ENCODE measurements around the gene AMZ1.

AMZ1 gene

DNA sequence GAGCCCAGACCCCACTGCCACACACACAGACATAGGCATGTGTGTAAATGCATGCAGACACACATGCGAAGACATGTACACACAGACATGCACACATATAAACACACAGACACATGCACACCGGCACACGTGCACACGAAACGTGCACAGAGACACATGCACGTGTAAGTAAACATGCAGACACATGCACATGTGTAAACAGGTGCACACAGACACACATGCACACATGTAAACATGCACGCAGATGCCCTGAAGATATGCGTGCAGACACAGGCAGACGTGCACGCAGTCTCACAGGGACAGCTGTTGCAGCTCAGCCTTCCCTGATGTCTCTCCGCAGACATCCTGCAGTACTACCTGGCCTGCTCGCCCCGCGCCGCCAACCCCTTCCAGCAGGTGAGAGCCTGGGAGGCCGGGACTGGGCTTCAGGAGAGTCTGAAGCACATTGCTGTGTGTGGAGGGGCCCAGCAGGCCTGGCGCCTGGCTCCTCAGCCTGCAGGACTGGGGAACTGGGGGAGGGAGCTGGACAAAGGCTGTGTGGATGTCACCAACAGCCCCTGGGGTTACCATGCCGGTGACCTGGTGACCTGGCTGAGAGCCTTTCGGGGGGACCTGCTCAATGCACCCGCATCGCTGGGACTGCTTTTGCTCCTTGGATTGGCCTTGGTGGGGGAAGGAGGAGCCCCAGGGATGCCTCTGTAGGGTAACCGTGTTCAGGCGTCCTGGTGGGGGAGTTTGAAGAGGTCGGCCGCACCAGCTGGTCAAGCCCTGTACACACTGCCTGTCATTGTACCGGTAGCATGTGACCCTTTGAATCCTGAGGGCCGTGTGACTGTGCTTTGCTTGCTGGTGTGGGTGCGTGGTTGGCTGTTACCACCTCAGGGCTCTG lies 35.9 kb upstream of the AMZ1 start:
- no peak for DNase-seq

DNA sequence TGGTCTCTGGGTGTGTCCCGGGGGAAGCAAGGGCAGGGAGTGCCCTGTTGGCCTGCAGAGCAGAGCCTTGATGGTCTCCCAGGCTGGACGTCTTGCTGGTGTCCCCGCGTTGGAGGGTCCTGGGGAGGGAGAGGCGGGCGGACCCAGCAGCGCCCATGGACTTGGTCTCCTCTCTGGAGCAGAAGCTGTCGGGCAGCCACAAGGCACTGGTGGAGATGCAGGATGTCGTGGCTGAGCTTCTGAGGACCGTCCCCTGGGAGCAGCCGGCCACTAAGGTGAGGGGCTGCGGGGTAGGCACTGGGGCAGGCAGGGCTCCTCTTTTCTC lies 35.3 kb upstream of the AMZ1 start:
- no peak for DNase-seq

DNA sequence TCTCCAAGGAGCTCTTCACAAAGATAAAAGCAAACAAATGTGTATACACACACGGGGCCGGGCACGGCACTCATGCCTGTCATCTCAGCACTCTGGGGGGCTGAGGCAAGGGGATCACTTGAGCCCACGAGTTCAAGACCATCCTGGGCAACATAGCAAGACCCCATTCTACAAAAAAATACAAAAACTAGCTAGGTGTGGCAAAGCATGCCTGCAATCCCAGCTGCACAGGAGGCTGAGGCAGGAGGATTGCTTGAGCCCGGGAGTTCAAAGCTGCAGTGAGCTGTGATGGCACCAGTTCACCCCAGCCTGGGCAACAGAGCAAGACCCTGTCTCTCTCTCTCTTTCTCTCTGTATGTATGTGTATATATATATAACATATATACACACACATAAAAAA lies 33.9 kb upstream of the AMZ1 start:
- no peak for DNase-seq

DNA sequence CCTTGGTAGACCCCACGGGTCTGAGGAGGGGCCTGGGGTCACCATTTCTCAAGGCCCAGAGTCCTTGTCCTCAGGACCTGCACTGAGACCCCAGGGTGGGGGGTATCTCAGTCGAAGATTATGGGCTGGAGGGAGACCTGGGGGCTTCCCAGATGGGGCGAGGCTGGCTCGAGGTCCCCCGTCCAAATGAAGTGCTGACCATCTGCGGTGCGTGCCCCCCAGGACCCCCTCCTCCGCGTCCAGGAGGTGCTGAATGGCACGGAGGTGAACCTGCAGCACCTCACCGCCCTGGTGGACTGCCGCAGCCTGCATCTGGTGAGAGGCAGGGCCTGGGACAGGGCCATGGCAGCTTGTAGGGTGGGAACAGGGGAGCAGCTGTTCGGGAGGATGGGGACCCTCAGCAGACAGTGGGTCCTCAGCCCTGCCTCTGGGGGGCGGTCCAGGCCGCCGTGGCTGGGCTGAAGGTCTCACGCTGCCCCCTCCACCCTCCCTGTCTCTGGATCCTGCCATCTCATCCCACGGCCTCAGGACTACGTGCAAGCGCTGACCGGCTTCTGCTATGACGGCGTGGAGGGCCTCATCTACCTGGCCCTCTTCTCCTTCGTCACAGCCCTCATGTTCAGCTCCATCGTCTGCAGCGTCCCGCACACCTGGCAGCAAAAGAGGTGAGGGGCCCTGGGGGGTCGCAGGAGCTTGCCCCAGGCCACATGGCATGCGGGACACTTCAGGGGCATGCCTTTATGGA lies 32.0 kb upstream of the AMZ1 start:
- DNase-seq = no peak

DNA sequence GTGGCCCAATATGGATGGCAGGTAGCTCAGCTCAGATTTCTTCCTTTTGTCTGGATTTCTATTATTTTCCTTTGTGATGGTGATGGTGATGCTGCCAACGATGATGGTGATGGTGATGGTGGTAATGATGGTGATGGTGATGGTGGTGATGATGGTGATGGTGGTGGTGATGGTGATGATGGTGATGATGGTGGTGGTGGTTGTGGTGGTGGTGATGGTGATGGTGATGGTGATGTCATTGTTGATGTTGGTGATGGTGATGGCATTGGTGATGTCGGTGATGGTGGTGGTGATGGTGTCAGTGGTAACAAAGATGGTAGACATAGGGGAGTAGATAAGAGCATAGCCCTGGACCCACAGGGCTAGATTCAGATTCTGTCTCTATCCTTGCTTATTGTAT lies 30.8 kb upstream of the AMZ1 start:
- DNase-seq = no peak

DNA sequence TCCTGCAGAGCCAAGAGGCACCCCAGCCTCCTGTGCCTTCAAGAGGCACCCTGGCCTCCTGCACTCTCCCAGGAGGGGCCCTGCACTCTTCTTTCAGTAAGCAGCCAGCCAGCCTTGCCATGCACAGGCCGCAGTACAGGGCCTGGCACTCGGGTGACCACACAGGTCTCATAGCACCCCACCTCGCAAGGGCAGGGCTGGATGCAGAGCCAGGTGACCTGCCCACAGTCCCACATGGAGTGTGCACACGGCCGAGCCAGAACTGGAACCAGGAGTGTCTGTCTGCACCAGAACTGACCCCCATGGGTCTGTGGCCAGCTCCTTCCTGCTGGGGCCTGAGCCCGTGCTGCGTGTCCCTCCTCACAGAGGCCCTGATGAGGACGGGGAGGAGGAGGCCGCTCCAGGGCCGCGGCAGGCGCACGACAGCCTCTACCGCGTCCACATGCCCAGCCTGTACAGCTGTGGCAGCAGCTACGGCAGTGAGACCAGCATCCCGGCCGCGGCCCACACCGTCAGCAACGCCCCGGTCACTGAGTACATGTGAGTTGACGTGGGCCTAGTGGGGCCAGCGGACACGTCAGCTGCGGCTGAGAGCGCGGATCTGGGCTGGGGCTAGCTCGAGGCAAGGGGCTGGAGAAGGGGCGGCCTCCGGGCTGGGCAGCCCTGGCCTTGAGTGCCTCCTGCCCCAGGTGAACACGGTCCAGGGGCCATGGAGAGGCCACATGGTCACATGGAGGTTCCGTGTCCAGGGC lies 29.9 kb upstream of the AMZ1 start:
- DNase-seq = no peak

DNA sequence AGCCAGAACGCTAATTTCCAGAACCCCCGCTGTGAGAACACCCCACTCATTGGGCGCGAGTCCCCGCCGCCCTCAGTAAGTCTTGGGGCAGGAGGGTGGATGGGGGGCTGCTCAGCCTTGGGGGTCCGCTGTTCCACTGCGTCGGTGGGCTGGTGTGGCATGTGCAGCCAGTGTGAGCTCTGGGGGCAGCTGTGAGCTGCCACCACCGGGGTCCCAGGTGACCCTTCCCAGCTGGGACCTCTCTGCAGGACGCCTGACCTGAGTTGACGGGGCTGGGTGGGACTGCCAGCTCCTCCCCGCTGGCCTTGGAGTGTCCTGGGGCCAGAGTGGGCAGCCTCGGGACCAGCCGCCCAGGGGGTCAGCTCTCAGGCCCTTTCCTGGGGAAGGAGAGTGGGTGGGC lies 29.1 kb upstream of the AMZ1 start:
- no peak for DNase-seq

DNA sequence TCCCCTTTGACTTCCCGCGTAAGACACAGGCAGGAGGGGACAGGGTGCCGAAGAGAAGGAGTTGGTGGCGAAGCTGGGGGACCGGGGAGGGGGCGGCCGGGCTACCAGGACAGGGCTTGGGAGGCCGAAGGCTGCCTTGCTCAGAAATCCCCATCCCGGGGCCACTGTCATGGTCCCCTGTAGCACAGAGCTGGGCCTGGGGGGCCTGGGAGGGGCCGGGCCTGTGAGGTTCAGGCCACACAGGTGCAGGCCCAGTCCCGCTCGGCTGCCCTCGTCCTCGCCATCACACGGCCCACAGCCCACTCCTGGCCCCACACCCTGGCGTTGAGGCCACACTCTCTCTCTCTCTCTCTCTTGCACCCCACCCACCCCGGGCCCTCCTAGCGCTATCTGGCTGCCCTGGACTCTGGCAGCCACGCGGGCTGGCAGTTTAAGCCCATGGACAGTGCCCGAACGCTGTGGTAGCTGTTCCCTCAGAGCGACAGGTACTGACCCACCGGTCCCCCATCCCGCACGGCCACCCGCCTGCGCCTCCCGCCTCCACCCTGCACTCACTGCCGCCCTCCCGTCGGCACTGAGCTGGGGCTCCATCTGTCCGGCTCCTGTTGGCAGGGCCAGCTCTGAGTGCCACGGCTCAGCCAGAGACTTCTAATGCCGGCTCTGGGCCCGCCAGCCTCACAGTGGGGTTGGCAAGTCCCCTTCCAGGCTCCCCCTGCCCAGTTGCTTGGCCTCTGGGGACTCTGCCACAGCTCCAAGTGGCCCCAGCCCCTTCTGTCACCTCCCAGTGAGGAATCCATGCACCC lies 28.2 kb upstream of the AMZ1 start:
- no peak for DNase-seq

DNA sequence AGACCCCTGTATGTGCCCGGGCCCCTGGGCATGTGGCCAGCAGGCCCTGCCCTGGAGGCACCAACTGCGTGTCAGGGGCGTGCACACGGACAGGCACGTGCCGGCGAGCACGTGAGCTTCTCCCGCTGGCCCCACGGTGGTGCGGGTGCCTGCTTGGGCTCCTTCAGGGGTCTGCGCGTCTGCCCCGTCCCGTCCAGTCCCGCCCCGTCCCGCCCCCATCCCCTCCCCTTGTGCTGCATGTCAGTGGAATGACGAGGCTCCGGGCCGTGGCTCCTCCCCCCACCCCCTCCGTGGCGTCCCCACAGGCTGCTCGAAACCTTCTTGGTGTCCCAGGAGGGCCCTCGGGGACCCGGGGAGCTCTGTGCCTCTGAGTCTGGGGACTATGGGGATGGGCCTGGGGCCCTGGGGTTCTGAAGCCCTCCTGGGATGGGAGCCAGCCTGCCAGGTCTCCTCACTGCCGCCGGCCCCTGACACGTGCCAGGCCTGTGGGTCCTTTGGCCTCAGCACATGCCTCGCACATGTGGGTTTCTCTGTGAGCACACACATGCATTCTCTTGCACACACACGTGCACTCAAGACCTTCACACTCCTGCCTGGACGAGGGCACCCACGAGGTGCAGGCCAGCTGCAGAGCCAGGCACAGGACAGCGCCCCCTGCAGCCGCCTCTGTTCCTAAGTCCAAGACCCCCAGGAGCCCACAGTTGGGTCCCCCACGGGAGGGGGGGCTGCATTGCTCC lies 27.5 kb upstream of the AMZ1 start:
- DNase-seq = no peak

DNA sequence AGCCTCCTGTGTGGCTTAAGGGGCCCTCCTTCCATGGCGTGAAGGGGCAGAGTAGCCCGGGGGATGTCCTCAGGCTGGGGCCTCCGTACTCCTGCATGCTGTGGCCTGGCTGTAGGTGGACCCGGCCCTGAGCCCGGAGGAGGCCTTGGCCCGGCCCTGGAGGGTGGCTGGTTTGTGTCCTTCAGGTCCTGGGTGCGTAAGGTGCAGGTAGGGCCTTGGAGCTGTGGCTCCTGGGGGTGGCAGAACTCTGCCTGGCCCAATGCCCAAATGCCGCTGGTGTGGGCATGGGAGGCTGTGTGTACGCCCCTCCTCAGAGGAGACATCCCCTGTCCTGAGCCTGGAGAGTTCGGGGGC lies 26.9 kb upstream of the AMZ1 start:
- DNase-seq = no peak

DNA sequence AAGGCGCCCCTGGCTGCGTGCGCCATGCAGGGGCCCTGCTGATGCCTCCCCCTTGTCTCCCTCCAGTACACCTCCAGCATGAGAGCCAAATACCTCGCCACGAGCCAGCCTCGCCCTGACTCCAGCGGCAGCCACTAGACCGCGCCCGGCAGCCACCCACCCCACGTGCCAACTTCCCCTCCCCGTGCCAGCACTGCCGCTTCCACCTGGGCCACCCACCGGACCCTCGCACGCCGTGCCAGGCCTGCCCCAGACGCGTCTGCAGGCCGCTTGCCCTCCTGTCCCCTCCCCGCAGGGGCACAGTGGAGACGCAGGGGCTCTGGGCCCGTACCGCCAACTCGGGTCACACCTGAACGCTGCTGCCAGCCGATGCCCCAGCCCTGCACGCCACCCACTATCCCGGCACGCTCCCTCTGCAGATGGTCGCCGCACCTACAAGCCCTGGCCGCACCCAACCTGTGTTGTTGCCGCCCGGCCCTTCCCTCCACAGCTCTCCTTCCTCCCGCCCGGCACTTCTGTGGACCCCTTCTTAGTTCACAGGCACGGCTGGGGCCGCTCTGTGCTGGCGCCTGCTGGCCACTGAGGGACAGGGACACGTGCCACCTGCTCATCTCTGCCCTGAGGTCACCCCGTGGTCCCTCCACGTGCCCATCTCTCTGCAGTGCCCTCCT lies 26.3 kb upstream of the AMZ1 start:
- no peak for DNase-seq

DNA sequence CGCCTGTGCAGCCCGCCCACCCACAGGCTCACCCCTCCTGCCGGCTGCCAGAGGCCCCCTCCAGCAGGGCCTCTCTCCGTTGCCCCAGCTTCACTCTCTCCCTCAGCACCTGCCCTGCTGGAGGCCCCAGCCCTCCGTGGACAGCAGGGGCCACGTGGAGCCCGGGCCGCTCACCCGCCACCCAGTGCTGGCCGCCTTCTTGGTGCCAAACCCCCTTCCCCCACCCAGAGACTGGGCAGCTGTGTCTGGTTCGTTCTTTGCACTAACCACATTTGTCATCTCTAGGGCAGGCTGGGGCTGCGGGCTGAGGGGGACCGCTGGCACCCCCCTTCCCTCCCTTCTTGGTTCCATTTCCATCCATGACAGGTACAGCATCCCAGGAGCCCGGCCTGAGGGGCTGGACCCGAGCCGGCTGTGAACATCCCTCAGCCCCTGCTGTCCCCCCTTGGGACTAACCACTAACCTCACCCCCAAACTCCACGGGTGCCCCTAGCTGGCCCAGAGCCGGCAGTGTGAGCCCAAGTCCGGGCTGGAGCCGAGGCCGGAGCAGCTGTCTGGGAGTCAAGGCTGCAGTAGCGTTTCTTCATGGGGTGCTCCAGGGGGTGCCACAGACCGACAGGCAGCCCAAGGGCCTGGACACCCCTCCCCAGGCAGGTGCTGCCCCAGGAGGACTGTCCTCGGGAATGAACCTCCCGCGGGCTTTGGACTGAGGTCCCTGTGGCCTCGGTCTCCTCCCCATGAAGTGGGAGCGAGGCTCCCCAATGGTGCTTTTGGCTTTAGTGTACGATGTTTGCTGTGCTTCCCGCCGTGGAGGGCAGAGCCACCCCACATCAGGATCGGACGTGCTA lies 25.5 kb upstream of the AMZ1 start:
- no peak for DNase-seq

DNA sequence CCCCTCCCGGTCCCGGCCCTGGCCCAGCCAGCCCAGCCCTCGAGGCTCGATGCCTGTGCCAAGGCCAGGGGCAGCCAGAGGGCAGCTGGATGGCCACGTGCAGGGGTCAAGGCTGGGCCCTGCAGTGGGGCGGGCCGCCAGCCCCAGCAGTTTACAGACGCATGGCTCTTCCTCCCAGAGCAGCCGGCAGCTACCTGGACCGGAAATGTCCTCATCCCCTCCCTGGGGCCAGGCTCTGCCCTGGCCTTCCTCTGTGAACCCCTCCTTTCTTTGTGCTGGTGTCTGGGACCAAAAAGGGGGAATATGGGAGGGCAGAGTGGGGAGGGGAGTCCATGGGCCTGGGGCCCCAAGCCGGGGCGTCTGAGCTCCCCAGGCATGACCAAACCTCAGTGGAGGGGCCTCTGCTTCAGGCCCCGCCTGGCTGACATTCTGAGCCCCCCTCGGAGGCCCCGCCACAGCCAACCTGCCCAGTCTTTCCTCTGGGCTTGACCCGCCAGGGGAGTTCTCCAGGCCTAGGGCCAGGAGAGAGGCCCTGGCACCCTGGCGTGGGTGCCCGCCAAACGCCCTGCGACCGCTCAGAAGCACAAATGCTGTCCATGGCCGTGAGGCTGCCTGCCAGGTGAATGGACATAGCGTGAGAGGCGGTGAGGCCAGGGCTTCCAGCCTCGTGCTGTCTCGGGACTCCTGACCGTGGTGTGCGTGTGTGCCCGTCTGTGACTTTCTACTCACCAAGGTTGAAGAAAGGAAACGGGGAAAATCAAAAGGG lies 24.7 kb upstream of the AMZ1 start:
- DNase-seq = no peak

DNA sequence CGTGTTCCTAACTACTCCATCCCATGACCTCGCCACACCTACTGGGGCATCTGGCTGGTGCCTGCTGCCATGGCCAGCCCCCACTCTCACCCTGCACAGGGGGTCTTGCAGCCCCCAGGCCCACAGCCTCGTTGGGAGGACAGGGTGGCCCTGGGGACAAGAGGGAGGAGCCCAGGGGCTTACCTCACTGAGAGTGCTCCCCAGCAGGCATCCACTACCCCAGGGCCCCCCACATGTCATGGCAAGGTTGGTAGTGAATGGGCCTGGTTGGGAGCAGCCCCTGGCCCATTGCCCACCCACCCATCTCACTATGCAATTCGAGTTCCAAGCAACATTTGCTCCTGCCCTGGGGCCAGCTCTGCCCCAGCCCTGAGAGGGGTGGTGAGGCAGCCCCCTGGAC lies 24.0 kb upstream of the AMZ1 start:
- no peak for DNase-seq

DNA sequence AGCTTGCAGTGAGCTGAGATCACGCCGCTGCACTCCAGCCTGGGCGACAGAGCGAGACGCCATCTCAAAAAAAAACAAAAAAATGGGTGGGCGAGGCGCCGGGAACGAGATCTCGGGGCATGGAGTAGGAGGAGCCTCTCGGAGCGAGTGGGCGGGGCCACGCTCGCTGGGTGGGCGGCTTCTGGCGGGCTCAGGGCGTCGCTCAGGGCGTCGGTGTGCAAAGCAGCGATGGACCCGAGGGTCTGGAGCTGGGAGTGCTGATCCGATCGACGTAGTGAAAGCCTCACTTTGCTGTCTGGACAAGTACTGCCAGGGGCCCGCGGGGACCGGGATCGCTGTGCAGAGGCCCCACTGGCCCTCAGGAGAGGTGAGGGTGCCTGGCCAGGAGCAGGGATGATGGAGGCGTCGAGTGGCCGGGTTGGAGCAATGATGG lies 22.6 kb upstream of the AMZ1 start:
- DNase-seq = no peak

DNA sequence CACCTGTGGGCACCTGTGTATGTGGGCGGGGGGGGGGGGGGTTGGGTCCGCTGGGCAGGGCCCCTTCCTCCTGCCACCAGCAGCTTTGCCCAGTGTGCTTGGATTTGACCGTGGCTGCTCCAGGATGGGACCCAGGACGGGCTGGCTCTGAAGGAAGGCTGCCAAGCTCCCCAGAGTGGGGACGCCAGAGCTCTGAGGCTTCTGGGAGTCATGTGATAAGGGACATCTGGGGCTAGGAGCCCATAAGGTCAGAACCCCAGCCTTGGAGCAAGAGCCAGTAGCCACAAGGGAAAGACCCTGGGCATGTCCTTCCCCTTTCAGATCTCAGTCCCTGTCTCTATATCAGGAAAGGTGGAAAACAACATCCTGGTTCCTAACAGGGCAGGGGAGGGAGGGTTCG lies 21.8 kb upstream of the AMZ1 start:
- DNase-seq = no peak

DNA sequence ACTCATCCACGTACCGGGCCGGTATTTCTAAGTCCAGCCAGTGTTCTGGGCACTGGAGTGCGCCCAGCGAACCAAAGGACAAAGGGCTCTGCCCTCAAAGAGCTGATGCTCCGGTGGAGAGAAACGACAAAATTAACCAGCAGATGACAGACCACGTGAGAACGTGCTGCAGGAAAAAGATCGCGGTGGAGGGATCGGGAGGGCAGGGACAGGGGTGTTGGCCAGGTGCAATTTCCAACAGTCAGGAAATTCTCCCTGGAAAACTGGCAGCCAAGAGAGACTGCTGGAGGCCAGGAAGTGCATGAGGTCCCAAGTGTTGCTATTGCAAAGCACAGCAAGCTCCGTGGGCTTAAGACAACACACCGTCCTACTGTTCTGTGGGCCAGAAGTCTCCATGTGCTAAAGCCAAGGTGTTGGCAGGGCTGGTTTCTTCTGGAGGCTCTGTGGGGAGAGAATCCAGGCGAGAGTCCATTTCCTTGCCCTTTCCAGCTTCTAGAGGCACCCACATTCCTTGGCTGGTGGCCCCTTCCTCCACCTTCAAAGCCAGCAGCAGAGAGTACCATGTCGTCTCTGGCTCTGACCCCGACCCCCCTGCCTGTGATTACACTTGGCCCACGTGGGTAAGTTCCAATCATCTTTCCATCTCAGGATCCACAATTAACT lies 21.3 kb upstream of the AMZ1 start:
- DNase-seq = no peak

DNA sequence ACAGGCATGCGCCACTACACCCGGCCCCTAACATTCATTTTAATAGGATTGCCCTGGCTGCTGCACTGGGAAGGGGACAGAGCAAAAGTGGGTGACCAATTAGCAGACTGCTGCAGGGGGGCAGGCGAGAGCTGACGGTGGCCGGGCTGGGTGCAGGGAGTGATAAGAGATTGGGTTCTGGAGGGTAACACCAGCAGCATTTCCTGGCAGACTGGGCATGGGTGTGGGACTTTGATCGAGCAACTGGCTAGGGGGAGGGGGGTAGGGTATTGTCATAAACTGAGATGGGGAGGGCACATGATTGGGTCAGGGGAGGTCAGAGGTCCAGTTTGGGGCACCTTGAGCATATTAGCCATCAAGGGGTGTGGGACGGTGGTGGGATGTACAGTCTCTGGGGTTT lies 20.2 kb upstream of the AMZ1 start:
- no peak for DNase-seq

DNA sequence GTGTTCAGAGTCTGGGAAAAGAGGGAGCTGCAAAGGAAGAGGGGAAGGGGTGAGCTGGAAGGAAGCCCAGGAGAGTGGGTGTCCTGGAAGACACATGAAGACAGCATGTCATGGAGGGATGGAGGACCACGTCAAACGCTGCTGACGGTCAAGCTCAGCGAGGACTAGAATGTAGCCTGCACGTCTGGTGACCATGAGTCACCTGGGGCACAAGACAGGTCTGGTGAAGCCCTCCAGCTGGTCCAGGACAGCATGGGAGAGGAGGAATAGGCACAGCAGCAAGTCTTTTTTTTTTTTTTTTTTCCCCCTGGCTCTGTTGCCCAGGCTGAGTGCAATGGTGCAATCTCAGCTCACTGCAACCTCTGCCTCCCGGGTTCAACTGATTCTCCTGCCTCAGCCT lies 19.6 kb upstream of the AMZ1 start:
- no peak for DNase-seq
